AG09309 (cell line): Measurements from ENCODE around the gene SPTLC3.
"Not testable (repeated sequence)": the region's sequence is repeated elsewhere in the genome, so short reads cannot be mapped to it uniquely, and the experiment has no call there.

Experiments used
- DNase-seq: peaks from one replicate; pipeline ENCODE4 v3.0.0-alpha.2; 2010; ENCODE audit warnings: low read depth
- H3K4me3 ChIP-seq: 2 replicates; pipeline ENCODE4 v1.5.1; 2011; ENCODE audit warnings: mild to moderate bottlenecking, low read depth, low read length, moderate library complexity; ENCODE audit not compliant: control insufficient read depth
- TF ChIP-seq, protein P1 (sequence below): IDR thresholded peaks from 2 replicates; pipeline ENCODE4 v1.5.1; 2011; ENCODE audit warnings: mild to moderate bottlenecking, low read depth, low read length, inconsistent platforms; ENCODE audit not compliant: insufficient read depth, control insufficient read depth; ENCODE audit errors: missing control alignments

SPTLC3 gene

DNA sequence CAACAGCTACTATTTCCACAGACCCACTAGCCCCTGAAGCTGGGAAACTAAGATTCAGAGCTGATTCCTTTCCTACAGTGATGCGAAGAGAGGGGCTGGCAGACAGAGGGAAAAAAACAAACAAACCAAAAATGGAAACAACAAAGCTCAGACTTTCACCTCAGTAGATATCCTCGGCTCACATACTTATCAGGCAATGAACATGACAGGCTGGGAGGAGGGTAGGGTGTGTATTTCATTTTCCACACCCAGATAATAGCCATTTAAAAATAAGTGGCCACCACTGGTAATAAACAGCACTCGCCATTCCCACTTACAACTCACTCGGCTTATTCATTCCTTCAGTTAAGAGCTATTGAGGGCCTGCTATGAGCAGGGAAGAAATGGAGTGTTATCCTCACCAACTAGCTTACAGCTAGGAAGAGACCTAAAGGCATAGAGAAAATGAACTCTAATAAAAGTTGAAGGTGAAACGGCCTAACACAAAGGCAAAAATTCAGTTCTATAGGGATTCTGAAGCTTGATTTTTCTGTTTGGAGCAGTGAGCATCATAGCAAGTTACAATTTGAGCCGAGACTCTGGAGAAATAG lies 32.0 kb upstream of the SPTLC3 start:
- no peak for DNase-seq
- H3K4me3 ChIP-seq, result no peak overlapping the region
- TF ChIP-seq, protein P1, sequence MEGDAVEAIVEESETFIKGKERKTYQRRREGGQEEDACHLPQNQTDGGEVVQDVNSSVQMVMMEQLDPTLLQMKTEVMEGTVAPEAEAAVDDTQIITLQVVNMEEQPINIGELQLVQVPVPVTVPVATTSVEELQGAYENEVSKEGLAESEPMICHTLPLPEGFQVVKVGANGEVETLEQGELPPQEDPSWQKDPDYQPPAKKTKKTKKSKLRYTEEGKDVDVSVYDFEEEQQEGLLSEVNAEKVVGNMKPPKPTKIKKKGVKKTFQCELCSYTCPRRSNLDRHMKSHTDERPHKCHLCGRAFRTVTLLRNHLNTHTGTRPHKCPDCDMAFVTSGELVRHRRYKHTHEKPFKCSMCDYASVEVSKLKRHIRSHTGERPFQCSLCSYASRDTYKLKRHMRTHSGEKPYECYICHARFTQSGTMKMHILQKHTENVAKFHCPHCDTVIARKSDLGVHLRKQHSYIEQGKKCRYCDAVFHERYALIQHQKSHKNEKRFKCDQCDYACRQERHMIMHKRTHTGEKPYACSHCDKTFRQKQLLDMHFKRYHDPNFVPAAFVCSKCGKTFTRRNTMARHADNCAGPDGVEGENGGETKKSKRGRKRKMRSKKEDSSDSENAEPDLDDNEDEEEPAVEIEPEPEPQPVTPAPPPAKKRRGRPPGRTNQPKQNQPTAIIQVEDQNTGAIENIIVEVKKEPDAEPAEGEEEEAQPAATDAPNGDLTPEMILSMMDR, result no peak

DNA sequence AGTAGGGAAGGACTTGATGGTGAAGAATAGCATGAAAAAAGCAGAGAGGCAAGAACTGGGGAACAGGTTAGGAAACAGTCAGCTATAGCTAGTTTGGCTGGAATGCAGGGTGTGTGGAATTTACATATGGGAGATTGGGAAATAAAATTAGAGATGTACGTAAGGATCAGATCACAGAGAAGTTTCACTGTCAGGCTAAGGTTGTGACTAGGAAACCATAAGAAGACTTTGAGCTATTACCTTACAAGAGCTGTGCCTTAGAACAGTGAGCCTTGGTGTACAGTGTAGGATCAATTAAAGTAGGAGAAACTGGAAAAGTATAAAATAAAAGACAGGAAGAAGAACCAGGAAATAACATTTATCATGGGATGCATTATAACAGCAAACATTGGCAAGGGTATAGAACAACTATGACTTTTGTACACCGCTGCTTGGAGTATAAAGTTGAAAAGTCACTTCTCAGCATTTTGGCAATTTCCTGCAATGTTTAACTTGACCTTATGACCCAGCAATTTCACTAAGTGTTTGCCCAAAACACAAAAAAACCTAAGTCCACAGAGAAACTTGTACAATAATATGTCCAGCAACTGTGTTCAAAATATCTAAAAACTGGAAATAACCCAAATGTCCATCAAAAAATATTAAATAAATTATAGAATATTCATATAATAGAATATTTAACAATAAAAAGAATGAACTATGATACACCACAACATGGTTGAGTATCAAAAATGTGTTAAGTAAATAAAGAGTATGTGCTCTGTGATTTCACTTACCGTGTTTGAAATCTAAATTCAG lies 31.2 kb upstream of the SPTLC3 start:
- no peak for DNase-seq
- TF ChIP-seq, protein P1, result no peak
- H3K4me3 ChIP-seq, result no peak overlapping the region

DNA sequence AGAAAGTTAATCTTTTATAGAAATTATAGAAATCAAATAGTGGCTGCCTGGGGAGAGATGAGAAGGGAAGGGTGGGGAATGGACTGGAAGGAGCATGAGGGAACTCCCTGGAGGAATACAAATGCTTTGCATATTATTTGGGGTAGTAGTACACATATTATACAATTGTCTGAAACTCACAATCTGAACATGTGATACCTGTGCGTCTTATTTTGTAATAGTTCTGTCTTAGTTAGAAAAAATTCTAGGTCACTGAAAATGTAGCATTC lies 30.7 kb upstream of the SPTLC3 start:
- no peak overlapping the region for H3K4me3 ChIP-seq
- TF ChIP-seq, protein P1, result no peak
- no peak for DNase-seq

DNA sequence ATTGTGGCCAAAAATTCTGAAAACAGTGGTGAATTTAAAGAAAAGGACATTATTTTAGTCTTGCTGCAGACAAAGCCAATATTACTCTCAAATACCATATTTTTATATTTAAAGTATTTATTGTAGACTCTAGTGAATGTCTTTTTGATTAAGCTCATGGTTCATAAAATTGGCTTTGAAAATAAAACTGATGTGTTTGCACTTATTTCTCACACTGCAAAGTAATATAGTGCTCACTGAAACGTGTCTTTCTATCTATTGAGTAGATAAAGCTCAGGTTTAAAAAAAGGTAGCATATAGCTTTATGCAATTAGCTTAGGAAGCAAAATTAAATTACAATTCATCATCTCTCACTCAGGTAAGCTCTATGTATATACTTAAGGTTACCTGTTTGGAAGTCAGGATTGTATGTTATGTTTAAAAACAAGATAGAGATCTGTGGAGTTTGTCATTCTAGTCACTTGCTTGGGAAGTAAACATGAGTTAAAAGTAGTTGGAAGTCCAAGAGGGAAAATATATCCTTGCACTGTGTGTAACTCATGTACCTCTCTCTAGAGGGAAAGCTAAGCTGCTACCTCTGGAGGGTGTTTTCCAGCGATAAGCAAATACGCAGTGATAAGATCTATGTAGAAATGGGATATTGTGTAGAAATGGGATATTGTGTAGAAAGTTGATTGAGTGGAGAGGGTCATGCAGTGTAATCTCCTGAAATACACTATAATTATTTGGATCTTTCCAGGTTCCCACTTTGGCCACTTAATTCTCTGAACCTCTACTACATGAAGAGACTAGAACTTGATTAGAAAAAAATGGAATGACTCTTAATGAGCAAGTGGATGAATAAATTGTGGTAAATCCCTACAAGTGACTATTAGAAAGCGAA lies 29.9 kb upstream of the SPTLC3 start:
- H3K4me3 ChIP-seq, result no peak overlapping the region
- TF ChIP-seq, protein P1, result no peak
- DNase-seq, result no peak

DNA sequence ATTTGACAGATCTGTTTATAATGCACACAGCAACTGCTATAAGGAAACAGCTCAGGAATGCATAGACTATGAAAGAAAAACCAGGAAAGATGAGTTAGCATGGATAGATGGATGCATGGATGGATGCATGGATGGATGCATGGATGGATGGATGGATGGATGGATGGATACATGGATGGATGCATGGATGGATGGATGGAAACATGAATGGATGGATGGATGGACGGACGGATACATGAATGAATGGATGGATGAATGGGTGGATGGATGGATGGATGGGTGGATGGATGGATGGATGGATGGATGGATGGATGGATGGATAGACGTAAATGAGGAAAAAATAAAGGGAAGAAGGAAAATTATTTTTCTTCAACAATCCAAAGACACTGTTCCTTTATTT lies 29.1 kb upstream of the SPTLC3 start:
- DNase-seq, H3K4me3 ChIP-seq: not testable (repeated sequence)

DNA sequence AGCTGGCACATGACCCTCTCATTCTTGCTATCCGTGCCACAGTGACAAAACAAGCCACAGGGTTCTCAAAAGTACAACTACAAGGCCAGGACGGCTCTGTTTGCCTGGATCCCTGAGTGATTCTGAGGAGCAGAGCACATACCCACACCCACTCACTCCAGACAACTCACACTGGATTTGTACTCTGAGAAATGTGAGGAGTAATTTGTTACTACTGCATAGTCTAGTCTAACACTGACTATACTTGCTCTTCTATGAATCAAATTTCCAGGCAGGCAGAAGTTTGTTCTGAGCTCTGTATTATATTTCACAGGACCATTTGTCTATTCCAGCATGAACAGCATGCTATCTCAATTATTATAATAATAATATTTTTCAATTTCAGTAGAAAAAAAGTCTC lies 26.7 kb upstream of the SPTLC3 start:
- no peak for DNase-seq
- TF ChIP-seq, protein P1, result no peak
- no peak overlapping the region for H3K4me3 ChIP-seq

DNA sequence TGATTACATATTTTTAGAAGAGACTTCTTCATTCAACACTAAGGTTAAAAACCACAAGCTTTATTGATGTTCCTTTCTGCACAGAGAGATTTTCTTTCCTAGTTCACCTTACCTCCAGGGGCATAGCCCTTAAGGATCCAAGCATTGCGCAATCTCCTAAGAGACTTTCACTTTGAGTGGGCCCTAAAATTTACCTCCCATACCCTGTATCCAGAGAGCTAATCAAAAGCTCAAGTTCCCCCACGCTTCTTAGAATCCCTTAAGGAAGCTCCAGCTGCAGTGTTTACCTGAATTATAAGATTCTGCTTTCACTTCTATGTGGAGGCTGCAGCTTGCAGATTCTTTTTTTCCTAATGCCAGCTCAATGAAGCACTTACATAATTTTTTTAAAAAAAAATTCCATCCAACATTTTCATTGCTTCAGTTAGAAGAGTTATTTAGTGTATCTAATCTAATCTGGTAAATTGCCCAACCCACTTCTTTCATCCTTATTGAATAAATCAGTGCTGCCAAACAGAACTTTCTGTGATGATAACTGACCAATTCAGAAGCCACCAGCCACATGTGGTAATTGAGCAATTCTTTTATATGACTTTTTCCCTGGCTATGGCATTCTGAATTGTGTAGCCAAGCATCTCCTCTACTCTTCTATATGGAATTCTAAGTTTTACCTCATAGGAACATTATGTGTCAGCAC lies 24.6 kb upstream of the SPTLC3 start:
- TF ChIP-seq, protein P1, result no peak
- no peak overlapping the region for H3K4me3 ChIP-seq
- DNase-seq, result peak; percentile 20
